ENCODE measurements around the gene CCDC61.

CCDC61 gene

GRCh38 chr19:45994998-45995714, at the start of gene CCDC61:
Gene CCDC61 (plus strand): TSS chr19:45995467. CDS start chr19:46003019, 7,552 bp downstream.
- peak; percentile 81 to 90 for DNase-seq (ENCODE audit: low read depth in 2 of 2)

GRCh38 chr19:45947926-45948325, 47.3 kb upstream of the CCDC61 start:
- no peak for DNase-seq (ENCODE audit: low read depth in 2 of 2)

- no peak for DNase-seq (ENCODE audit: low read depth in 2 of 2)
Measured at GRCh38 chr19:45952341-45952685, 43.0 kb upstream of the CCDC61 start.

- DNase-seq (ENCODE audit: low read depth in 2 of 2) = peak; percentile 30 to 47
Measured at GRCh38 chr19:45952686-45953505, 42.4 kb upstream of the CCDC61 start.

GRCh38 chr19:45953676-45954075, 41.6 kb upstream of the CCDC61 start:
- no peak for DNase-seq (ENCODE audit: low read depth in 2 of 2)

- DNase-seq (ENCODE audit: low read depth in 2 of 2) = no peak
Measured at GRCh38 chr19:45954156-45954555, 41.1 kb upstream of the CCDC61 start.

- no peak for DNase-seq (ENCODE audit: low read depth in 2 of 2)
Measured at GRCh38 chr19:45955905-45956608, 39.2 kb upstream of the CCDC61 start.

- DNase-seq (ENCODE audit: low read depth in 2 of 2) = no peak
Measured at GRCh38 chr19:45958320-45958719, 36.9 kb upstream of the CCDC61 start.

- no peak for DNase-seq (ENCODE audit: low read depth in 2 of 2)
Measured at GRCh38 chr19:45958769-45959516, 36.3 kb upstream of the CCDC61 start.

- DNase-seq (ENCODE audit: low read depth in 2 of 2) = no peak
Measured at GRCh38 chr19:45959517-45960025, 35.7 kb upstream of the CCDC61 start.

GRCh38 chr19:45960595-45961235, 34.6 kb upstream of the CCDC61 start:
- no peak for DNase-seq (ENCODE audit: low read depth in 2 of 2)

GRCh38 chr19:45962021-45962420, 33.2 kb upstream of the CCDC61 start:
- DNase-seq (ENCODE audit: low read depth in 2 of 2) = no peak

GRCh38 chr19:45967246-45967645, 28.0 kb upstream of the CCDC61 start:
- no peak for DNase-seq (ENCODE audit: low read depth in 2 of 2)

- no peak for DNase-seq (ENCODE audit: low read depth in 2 of 2)
Measured at GRCh38 chr19:45968626-45969025, 26.6 kb upstream of the CCDC61 start.

GRCh38 chr19:45969676-45970075, 25.6 kb upstream of the CCDC61 start:
- no peak for DNase-seq (ENCODE audit: low read depth in 2 of 2)

GRCh38 chr19:45971260-45971902, 23.9 kb upstream of the CCDC61 start:
- DNase-seq (ENCODE audit: low read depth in 2 of 2) = no peak

GRCh38 chr19:45972081-45972946, 23.0 kb upstream of the CCDC61 start:
- DNase-seq (ENCODE audit: low read depth in 2 of 2) = peak in 1 of 2 donors; percentile 8

- DNase-seq (ENCODE audit: low read depth in 2 of 2) = no peak
Measured at GRCh38 chr19:45972947-45973540, 22.2 kb upstream of the CCDC61 start.
